Esophagus muscularis mucosa (tissue), 4 donors: ENCODE measurements around the gene VPREB3. TPM values are rescaled to one million over a fixed set of nuclear protein-coding genes. Genes with fewer than 3 reads are reported as not detected.
"Not testable (repeated sequence)": the region's sequence is repeated elsewhere in the genome, so short reads cannot be mapped to it uniquely, and the experiment has no call there.

Experiments used
- DNase-seq: peaks from one replicate; pipeline ENCODE4 v3.0.0-alpha.2; 2017; ENCODE audit errors: extremely low spot score
- H3K27ac ChIP-seq, 4 donors: fragments of 200-600 bp; sonication (generic); replicated peaks in 1 of 4; 1 replicate in 3 of 4; 2 replicates in 1 of 4; pipeline ENCODE4 v1.5.1; 2016 to 2019; ENCODE audit warnings: mild to moderate bottlenecking in 1 of 4
- H3K27me3 ChIP-seq, 4 donors: fragments of 200-600 bp; sonication (generic); one replicate each; pipeline versions ENCODE4 v1.5.1 to v1.6.0; 2016 to 2019
- H3K36me3 ChIP-seq, 4 donors: fragments of 200-600 bp; sonication (generic); one replicate each; pipeline ENCODE4 v1.5.1; 2016 to 2019
- H3K4me1 ChIP-seq, 4 donors: fragments of 200-600 bp; sonication (generic); one replicate each; pipeline ENCODE4 v1.5.1; 2016 to 2019
- H3K4me3 ChIP-seq, 4 donors: fragments of 200-600 bp; sonication (generic); 1 replicate in 2 of 4; 2 replicates in 2 of 4; pipeline ENCODE4 v1.5.1; 2016 to 2019; ENCODE audit warnings: mild to moderate bottlenecking in 4 of 4, moderate library complexity in 1 of 4
- H3K9me3 ChIP-seq, 4 donors: fragments of 200-600 bp; sonication (generic); 1 replicate in 3 of 4; 2 replicates in 1 of 4; pipeline ENCODE4 v1.5.1; 2016 to 2019
- EP300 ChIP-seq: sonication (generic); formaldehyde crosslinking; IDR thresholded peaks from one replicate; pipeline ENCODE4 v1.6.1; 2017; ENCODE audit warnings: antibody characterized with exemption
- POLR2A ChIP-seq: fragments of 450-650 bp; IDR thresholded peaks from one replicate; pipeline ENCODE4 v1.6.1; 2017; ENCODE audit warnings: antibody characterized with exemption, moderate library complexity, mild to moderate bottlenecking, low read depth
- POLR2AphosphoS5 ChIP-seq, 2 donors: sonication (generic); formaldehyde crosslinking; IDR thresholded peaks; one replicate each; pipeline ENCODE4 v1.6.1; 2017; ENCODE audit warnings: antibody characterized with exemption in 2 of 2
- WGBS: methylation state at CpG from one replicate; pipeline ENCODE4 v1.1.5; 2018; 5-methylcytosine and 5-hydroxymethylcytosine counted together
- intact Hi-C: fragments of 100-400 bp; cut with DNase I; formaldehyde crosslinking; loops from one replicate; pipeline ENCODE4 v1.15.1; 2023
- total RNA-seq, 4 donors: library from RNA; depleted of rRNA; stranded (reverse); fragments of >200 nt; gene quantifications; one replicate each; pipeline versions ENCODE4 v1.1.0 to v1.2.1, GENCODE V29; 2016
- TF ChIP-seq, protein P1 (sequence below), 3 experiments: fragments of 200-600 bp in 2 of 3; fragments of 450-650 bp in 1 of 3; sonication (generic) in 2 of 3; IDR thresholded peaks; one replicate each; pipeline ENCODE4 v1.5.1; 2017 to 2019; ENCODE audit warnings: antibody characterized with exemption in 3 of 3, mild to moderate bottlenecking in 2 of 3, moderate library complexity in 1 of 3

The VPREB3 gene
- total RNA-seq, 4 donors from 2014 or later: not detected

DNA sequence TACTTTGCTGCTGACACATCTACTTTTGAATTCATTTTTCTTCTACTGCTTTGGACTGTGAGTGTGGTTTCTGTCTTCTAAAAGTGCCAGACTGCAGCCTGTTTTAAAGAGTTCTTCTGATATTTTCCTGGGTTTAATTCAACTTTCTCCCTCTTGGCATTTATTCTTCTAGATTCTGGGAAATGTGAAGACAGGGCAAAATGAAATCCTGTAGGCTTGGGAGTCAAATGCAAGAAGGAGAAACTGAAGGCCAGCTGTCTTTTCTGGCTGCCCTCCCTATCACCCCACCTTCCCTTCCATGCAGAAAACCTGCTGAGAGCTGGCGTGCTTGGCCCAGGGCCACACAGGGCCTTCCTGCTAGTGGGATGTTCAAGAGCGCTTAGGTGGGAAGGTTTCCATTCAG lies 10.9 kb downstream of the VPREB3 start:
- DNase-seq: no peak
- Histone ChIP-seq H3K27ac (peak overlapping the region in 1 of 4 donors; percentile 12), H3K4me3 (no peak overlapping the region), H3K4me1 (peaks cover 5 to 22% (median 10%) of the 10 kb centered on the region in 4 donors), H3K36me3 (peaks cover 16 to 50% (median 40%) of the 10 kb centered on the region in 4 donors), H3K27me3 (no peaks in the 10 kb centered on the region), H3K9me3 (peaks cover 0 to 5% (median 0%) of the 10 kb centered on the region in 4 donors)
- intact Hi-C loops: no loop called here
- TF ChIP-seq POLR2AphosphoS5 (IDR thresholded peaks at IDR 0.05) (no peak), POLR2A (no peak), EP300 (no peak)
- TF ChIP-seq, protein P1, sequence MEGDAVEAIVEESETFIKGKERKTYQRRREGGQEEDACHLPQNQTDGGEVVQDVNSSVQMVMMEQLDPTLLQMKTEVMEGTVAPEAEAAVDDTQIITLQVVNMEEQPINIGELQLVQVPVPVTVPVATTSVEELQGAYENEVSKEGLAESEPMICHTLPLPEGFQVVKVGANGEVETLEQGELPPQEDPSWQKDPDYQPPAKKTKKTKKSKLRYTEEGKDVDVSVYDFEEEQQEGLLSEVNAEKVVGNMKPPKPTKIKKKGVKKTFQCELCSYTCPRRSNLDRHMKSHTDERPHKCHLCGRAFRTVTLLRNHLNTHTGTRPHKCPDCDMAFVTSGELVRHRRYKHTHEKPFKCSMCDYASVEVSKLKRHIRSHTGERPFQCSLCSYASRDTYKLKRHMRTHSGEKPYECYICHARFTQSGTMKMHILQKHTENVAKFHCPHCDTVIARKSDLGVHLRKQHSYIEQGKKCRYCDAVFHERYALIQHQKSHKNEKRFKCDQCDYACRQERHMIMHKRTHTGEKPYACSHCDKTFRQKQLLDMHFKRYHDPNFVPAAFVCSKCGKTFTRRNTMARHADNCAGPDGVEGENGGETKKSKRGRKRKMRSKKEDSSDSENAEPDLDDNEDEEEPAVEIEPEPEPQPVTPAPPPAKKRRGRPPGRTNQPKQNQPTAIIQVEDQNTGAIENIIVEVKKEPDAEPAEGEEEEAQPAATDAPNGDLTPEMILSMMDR (IDR thresholded peaks at IDR 0.05): no peak
- WGBS: 94% methylated on average over 2 of the region's 2 CpGs

DNA sequence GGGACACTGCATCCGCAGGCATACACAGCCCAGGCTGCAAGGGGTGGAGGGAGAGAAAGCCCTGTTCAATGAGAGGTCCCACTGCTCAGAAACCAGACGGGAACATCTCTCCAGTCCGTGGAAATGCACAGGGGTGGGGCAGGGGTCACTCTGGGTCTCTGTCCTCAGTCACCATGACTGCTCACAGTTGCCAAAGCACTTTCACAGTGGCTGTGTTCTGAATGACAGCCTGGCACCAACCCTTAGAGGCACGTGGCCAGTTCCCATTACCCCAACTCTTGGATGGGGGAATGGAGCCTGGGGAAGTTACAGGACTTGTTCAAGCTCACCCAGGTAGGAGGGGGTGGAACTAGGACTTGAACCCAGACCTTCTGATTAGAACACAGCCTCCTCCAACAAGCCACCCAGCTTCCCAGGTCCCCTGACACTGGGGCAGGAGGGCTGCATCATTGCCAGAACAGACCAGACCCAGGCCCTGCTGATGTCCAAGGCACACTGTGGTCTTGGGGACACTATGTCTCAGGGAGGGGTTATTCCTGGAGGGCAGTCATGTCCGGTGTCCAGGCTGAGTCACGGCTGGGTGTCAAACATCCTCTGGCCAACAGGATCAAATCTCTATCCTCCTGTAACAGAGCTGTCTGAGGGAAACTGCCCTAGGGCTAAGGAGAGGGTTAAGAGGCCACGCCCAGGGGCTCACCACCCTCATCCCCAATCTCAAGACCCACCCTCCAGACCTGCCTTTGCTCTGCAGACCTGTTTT lies 11.5 kb downstream of the VPREB3 start:
- peaks cover 0 to 5% (median 0%) of the 10 kb centered on the region in 4 donors for H3K9me3 ChIP-seq
- intact Hi-C loops: no loop called here
- H3K27me3 ChIP-seq: no peaks in the 10 kb centered on the region
- no peak for DNase-seq
- no peak overlapping the region for H3K4me3 ChIP-seq
- peaks cover 16 to 50% (median 40%) of the 10 kb centered on the region in 4 donors for H3K36me3 ChIP-seq
- TF ChIP-seq POLR2A (no peak), POLR2AphosphoS5 (IDR thresholded peaks at IDR 0.05) (no peak), EP300 (no peak)
- TF ChIP-seq, protein P1 (IDR thresholded peaks at IDR 0.05): no peak
- H3K27ac ChIP-seq: peak overlapping the region in 1 of 4 donors; percentile 12
- WGBS: 64% methylated on average over 5 of the region's 7 CpGs
- peaks cover 5 to 22% (median 10%) of the 10 kb centered on the region in 4 donors for H3K4me1 ChIP-seq

- no peaks in the 10 kb centered on the region for H3K9me3 ChIP-seq
- TF ChIP-seq, protein P1 (IDR thresholded peaks at IDR 0.05): no peak
- no peak for TF ChIP-seq POLR2AphosphoS5 (IDR thresholded peaks at IDR 0.05)
- no peak for TF ChIP-seq EP300
- TF ChIP-seq POLR2A: no peak
- DNase-seq: no peak
- no peak overlapping the region for H3K4me3 ChIP-seq
- peaks cover 3 to 13% (median 7%) of the 10 kb centered on the region in 4 donors for H3K4me1 ChIP-seq
- H3K27ac ChIP-seq: no peak overlapping the region
- intact Hi-C loops: no loop called here
- peaks cover 4 to 20% (median 14%) of the 10 kb centered on the region in 4 donors for H3K36me3 ChIP-seq
- no peaks in the 10 kb centered on the region for H3K27me3 ChIP-seq
Observed at GRCh38 chr22:23737696-23738095, 16.5 kb downstream of the VPREB3 start.

- H3K4me3 ChIP-seq, intact Hi-C loops, H3K4me1 ChIP-seq, H3K27ac ChIP-seq, H3K36me3 ChIP-seq, DNase-seq, H3K9me3 ChIP-seq, H3K27me3 ChIP-seq: not testable (repeated sequence)
- WGBS: 65% methylated on average over 4 of the region's 4 CpGs
Observed at GRCh38 chr22:23728108-23728507, 26.1 kb downstream of the VPREB3 start.

GRCh38 chr22:23722724-23723123 lies 31.5 kb downstream of the VPREB3 start:
- no peaks in the 10 kb centered on the region for H3K36me3 ChIP-seq
- H3K4me1 ChIP-seq: peaks cover 0 to under 1% (median 0%) of the 10 kb centered on the region in 4 donors
- H3K27me3 ChIP-seq: no peaks in the 10 kb centered on the region
- no peak overlapping the region for H3K4me3 ChIP-seq
- H3K9me3 ChIP-seq: no peaks in the 10 kb centered on the region
- WGBS: 84% methylated on average over 2 of the region's 2 CpGs
- H3K27ac ChIP-seq: no peak overlapping the region
- TF ChIP-seq POLR2AphosphoS5 (IDR thresholded peaks at IDR 0.05) (no peak), EP300 (no peak), POLR2A (no peak)
- TF ChIP-seq, protein P1 (IDR thresholded peaks at IDR 0.05): no peak
- intact Hi-C loops: no loop called here
- no peak for DNase-seq
